ENCODE measurements around the gene CLIC4. TPM values are rescaled to one million over a fixed set of nuclear protein-coding genes. Genes with fewer than 3 reads are reported as not detected.
A peak's percentile ranks its signal among the peaks of the same experiment; 100 is the strongest.
"Not testable (repeated sequence)": the region's sequence is repeated elsewhere in the genome, so short reads cannot be mapped to it uniquely, and the experiment has no call there.

CLIC4 gene
- total RNA-seq, 2 donors from 2014 or later, result 16.2 to 30.0 TPM

DNA sequence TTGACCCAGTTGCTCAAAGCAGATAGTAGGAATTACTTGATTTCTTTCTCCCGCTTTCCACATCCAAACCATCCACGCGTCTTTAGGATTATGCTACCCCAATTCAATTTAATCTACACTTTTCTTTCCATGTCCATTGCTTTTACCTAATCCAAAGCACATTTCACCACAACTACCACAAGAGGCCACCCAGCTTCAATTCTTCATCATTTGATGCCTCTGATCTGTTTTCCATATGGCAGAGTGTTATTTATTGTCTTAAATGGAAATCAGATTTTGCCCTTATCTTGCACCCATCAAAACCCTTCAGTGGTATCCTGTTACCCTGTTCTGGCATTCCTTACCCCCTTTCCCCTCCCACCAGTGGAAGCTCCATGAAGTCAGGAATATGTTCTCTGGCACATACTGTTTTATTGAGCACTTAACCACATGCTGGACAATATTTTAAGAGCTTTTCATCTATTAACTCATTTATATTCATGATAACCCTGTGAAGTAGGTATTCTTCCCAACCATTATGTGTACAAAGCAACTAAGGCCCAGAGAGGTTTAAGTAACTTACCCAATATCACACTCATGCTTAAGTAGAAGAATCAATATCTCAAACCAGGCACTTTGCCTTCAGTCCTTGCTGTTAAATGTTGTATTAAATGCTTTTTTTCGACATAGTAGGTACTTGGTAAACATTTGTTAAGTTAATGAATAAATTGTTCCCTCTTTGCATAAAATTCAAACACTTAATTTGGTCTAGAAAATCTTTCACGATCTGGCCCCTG lies 34.6 kb downstream of the CLIC4 start:
- Mint-ChIP-seq H3K9me3 (no peaks in the 10 kb centered on the region), H3K27ac (no peak overlapping the region), H3K36me3 (no peaks in the 10 kb centered on the region)
- no peak for DNase-seq (ENCODE audit: low spot score in 2 of 2)
- no peak for ATAC-seq

DNA sequence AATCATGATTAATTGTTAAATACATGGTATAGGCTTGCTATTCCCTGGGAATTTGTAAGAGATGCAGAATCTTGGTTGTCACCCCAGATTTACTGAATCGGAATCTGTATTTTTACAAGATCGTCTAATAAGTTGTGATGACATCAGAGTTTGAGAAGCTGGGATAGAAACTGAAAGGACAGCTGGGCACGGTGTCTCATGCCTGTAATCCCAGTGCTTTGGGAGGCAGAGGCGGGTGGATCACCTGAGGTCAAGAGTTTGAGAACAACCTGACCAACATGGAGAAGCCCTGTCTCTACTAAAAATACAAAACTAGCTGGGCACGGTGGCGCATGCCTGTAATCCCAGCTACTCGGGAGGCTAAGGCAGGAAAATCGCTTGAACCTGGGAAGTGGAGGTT lies 35.4 kb downstream of the CLIC4 start:
- H3K36me3 Mint-ChIP-seq; DNase-seq (ENCODE audit: low spot score in 2 of 2); H3K9me3 Mint-ChIP-seq; ATAC-seq: not testable (repeated sequence)
- peak overlapping the region in 1 of 2 donors; percentile 44 for H3K27ac Mint-ChIP-seq

DNA sequence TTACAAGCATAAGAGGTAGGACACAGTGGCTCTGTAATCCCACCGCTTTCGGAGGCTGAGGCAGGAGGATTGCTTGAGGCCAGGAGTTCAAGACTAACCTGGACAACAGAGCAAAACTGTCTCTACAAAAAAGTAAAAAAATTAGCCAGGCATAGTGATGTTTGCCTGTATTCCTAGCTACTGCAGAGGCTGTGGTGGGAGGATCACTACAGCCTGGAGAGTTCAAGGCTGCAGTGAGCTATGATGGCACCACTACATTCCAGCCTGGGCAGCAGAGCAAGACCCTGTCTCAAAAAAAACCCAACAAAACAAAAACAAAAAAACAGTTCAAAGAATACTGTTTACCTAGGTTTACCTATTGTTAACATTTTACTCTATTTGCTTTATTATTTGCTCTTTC lies 37.4 kb downstream of the CLIC4 start:
- DNase-seq (ENCODE audit: low spot score in 2 of 2), result no peak
- H3K27ac Mint-ChIP-seq, result no peak overlapping the region
- ATAC-seq, result no peak
- H3K9me3 Mint-ChIP-seq, result no peaks in the 10 kb centered on the region
- H3K36me3 Mint-ChIP-seq, result no peaks in the 10 kb centered on the region

DNA sequence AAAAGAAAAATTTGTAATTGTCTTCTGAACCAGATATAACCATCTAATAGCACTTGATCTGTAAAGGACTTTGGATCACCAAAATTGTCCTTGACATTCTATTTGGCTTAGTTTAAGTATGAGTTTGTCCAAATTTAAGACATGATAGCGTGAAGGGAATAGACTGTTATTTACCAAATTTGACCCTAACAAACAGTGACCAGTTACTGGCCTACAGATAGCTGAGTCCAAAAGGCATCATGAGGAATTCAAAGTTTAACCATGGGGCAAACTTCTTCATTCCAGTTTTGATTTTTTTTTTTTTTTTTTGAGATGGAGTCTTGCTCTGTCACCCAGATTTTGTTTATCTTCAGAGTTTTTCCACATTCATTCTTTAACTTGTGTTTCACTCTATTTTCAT lies 38.5 kb downstream of the CLIC4 start:
- Mint-ChIP-seq H3K9me3 (no peaks in the 10 kb centered on the region), H3K36me3 (no peaks in the 10 kb centered on the region), H3K27ac (no peak overlapping the region)
- ATAC-seq (no peak), DNase-seq (ENCODE audit: low spot score in 2 of 2) (no peak)

DNA sequence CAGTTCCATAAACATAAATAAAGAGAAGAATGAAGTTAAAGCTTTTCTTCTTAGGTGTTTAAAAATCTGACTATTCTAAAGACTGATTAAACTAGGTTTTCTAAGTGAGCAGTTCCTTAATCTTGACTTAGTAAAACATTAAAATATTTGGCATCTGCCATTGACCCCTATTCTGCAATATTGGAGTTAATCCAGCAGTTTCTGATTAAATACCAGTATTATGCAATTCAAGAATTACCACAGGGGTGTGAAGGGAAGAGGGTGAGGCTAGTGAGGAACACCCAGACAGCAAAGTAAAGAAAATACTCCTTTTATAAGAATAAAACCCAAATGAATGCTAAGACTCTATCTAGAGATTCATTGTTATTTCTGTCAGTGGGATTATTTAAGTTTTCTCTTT lies 40.9 kb downstream of the CLIC4 start:
- ATAC-seq (no peak), DNase-seq (ENCODE audit: low spot score in 2 of 2) (no peak)
- Mint-ChIP-seq H3K27ac (no peak overlapping the region), H3K36me3 (no peaks in the 10 kb centered on the region), H3K9me3 (no peaks in the 10 kb centered on the region)

DNA sequence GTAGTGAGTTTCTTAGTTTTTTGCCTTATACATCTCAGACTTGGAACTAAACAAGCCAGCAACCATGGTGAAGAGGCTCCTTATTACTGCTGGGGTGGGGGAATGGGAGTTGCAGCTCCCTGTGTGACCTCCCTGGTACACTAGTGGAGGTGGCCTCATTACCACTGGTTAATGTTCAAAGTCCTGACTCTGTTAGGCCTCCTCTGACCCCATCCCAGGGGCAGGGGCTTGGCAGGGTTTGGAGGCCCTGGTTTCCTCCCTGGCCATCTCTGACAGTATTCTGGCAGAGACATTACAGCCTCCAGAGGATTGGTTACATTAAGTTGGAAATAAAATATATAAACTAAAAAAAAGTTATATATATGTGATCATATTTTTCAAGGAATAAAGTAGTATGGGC lies 45.2 kb downstream of the CLIC4 start:
- Mint-ChIP-seq H3K27ac (no peak overlapping the region), H3K36me3 (no peaks in the 10 kb centered on the region), H3K9me3 (no peaks in the 10 kb centered on the region)
- ATAC-seq (no peak), DNase-seq (ENCODE audit: low spot score in 2 of 2) (no peak)

DNA sequence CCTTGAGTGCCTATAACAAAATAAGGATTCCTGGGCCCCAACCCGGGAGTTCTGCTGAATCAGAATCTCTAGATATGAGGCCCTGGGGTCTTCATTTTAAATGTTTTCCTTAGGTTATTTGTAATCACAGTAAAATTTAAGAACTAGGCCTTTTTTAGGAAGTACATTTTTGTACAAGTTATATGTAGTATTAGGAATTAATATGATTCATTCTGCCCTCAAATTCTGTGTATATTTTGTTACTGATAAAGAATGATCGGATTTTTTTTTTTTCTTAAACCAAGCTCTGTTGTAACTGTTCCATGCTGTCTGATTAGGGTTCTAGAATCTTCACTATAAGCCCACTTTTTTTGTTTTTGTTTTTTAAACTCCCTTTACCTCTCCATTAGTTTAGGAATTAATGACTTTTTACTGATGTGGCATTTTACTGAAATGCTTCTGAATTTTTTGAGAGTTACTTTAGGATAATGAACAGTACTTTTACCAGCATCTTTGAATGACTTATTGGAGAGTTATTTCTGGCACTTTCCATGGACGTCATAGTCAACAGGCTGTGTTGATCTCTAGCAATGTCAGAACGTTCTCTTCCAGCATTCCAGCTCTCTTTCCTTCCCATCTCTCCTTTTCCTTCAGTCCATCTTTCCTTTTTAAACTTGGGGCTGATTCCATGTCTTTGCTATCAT lies 48.3 kb downstream of the CLIC4 start:
- ATAC-seq (no peak), DNase-seq (ENCODE audit: low spot score in 2 of 2) (no peak)
- no peak overlapping the region for H3K27ac Mint-ChIP-seq
- H3K9me3 Mint-ChIP-seq, result no peaks in the 10 kb centered on the region
- peaks cover 4 to 10% of the 10 kb centered on the region in 2 donors for H3K36me3 Mint-ChIP-seq

DNA sequence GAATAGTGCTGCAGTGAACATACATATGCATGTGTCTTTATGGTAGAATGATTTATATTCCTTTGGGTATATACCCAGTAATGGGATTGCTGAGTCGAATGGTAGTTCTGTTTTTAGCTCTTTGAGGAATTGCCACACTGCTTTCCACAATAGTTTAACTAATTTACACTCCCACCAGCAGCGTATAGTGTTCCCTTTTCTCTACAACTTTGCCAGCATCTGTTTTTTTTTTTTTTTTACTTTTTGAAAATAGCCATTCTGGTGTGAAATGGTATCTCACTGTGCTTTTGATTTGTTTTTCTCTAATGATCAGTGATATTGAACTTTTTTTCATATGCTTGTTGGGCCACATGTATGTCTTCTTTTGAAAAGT lies 48.9 kb downstream of the CLIC4 start:
- DNase-seq (ENCODE audit: low spot score in 2 of 2); ATAC-seq; H3K27ac Mint-ChIP-seq; H3K9me3 Mint-ChIP-seq: not testable (repeated sequence)
- H3K36me3 Mint-ChIP-seq, result peaks cover 6 to 15% of the 10 kb centered on the region in 2 donors

DNA sequence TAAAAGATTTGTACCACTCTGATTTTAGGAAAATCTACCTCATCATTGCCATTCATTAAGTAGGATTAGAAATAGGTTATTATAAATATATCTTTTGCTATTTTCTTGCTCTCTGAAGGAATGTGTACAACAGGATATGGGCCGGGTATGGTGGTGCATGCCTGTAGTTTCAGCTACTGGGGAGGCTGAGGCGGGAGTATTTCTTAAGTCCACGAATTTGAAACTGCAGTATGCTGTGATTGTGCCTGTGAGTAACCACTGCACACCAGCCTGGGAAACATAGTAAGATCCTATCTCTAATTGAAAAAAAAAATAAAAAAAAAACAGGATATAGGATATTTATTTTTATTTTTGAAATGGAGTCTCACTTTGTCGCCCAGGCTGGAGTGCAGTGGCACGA lies 50.0 kb downstream of the CLIC4 start:
- no peak overlapping the region for H3K27ac Mint-ChIP-seq
- DNase-seq (ENCODE audit: low spot score in 2 of 2) (no peak), ATAC-seq (no peak)
- no peaks in the 10 kb centered on the region for H3K9me3 Mint-ChIP-seq
- peaks cover 6 to 16% of the 10 kb centered on the region in 2 donors for H3K36me3 Mint-ChIP-seq

DNA sequence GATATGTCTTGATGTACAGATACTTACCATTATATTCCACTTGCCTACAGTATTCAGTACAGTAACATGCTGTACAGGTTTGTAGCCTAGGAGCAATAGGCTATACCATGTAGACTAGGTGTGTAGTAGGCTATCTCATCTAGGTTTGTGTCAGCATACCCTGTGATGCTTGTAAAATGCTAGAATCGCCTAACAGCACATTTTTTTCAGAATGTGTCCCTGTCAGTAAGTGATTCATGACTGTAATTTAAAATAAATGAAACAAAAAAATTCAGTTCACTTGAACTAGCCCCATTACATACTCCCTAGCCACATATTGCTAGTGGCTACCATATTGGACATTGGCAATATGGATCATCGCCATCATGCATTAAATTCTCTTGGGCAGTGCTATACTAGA lies 51.3 kb downstream of the CLIC4 start:
- H3K27ac Mint-ChIP-seq, result no peak overlapping the region
- peaks cover 6 to 16% of the 10 kb centered on the region in 2 donors for H3K36me3 Mint-ChIP-seq
- H3K9me3 Mint-ChIP-seq, result no peaks in the 10 kb centered on the region
- DNase-seq (ENCODE audit: low spot score in 2 of 2) (no peak), ATAC-seq (no peak)

DNA sequence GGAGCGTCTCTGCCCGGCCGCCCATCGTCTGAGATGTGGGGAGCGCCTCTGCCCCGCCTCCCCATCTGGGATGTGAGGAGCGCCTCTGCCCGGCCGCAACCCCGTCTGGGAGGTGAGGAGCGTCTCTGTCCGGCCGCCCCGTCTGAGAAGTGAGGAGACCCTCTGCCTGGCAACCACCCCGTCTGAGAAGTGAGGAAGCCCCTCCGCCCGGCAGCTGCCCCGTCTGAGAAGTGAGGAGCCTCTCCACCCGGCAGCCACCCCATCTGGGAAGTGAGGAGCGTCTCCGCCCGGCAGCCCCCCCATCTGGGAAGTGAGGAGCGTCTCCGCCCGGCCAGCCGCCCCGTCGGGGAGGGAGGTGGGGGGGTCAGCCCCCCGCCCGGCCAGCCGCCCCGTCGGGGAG lies 54.0 kb downstream of the CLIC4 start:
- ATAC-seq; H3K27ac Mint-ChIP-seq; H3K9me3 Mint-ChIP-seq; DNase-seq (ENCODE audit: low spot score in 2 of 2): not testable (repeated sequence)
- peaks cover 6 to 16% of the 10 kb centered on the region in 2 donors for H3K36me3 Mint-ChIP-seq

DNA sequence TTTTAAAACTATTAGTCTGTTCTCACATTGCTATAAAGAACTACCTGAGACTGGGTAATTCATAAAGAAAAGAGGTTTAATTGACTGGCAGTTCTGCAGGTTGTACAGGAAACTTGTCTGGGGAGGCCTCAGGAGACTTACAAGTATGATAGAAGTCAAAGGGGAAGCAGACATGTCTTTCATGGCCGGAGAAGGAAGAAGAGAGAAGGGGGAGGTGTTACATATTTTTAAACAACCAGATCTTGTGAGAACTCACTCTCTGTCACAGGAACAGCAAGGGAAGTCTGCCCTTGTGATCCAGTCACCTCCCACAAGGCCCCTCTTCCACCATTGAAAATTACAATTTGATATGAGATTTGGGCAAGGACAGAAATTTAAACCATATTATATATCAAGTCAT lies 55.9 kb downstream of the CLIC4 start:
- no peak for ATAC-seq
- Mint-ChIP-seq H3K27ac (no peak overlapping the region), H3K36me3 (peaks cover 6 to 16% of the 10 kb centered on the region in 2 donors), H3K9me3 (no peaks in the 10 kb centered on the region)
- DNase-seq (ENCODE audit: low spot score in 2 of 2), result no peak

DNA sequence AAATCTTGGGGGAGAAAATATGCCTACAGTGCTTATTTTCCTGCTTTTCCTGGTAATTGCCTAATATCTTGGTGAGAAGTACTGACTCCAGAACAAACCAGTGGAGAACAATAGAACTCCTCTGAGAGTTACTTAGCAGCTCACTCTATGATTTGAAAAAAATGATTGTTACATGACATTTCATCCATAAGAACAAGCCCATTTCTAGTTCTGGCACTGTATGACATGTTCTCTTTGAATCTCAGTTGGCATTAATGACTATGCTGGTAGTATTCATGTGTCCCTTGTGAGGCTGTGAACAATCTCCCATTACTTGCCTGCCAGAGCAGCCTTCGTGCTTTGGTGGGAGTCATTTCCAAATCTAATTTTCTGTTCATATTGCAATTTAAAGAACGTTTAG lies 58.0 kb downstream of the CLIC4 start:
- H3K9me3 Mint-ChIP-seq, result no peaks in the 10 kb centered on the region
- ATAC-seq, result no peak
- H3K27ac Mint-ChIP-seq, result no peak overlapping the region
- no peak for DNase-seq (ENCODE audit: low spot score in 2 of 2)
- peaks cover 6 to 10% of the 10 kb centered on the region in 2 donors for H3K36me3 Mint-ChIP-seq

DNA sequence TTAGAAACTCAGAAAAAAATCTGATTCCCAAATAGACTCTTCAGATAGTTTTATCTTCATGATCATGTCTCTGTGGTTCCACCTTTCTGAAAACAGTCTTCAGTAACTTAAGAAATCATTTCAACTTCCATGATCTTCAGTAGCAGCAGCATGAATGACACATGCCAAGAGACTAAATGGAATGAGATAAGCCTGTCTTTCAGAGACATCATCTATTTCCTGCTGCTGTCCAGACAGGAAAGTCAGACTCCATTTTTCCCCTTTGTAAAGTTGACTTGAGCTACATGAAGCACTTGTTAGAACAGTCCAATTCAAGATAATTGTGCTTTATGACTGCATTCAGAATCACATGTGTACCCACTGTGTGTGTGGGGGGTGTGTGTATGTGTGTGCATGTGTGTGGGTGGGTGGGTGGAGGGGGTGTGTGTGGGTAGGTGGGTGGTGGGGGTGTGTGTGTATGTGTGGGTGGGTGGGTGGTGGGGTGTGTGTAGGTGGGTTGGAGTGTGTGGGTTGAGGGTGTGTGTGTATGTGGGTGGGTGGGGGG lies 58.8 kb downstream of the CLIC4 start:
- ATAC-seq (no peak), DNase-seq (ENCODE audit: low spot score in 2 of 2) (no peak)
- H3K9me3 Mint-ChIP-seq, result no peaks in the 10 kb centered on the region
- peaks cover 0 to 2% of the 10 kb centered on the region in 2 donors for H3K36me3 Mint-ChIP-seq
- H3K27ac Mint-ChIP-seq, result no peak overlapping the region

DNA sequence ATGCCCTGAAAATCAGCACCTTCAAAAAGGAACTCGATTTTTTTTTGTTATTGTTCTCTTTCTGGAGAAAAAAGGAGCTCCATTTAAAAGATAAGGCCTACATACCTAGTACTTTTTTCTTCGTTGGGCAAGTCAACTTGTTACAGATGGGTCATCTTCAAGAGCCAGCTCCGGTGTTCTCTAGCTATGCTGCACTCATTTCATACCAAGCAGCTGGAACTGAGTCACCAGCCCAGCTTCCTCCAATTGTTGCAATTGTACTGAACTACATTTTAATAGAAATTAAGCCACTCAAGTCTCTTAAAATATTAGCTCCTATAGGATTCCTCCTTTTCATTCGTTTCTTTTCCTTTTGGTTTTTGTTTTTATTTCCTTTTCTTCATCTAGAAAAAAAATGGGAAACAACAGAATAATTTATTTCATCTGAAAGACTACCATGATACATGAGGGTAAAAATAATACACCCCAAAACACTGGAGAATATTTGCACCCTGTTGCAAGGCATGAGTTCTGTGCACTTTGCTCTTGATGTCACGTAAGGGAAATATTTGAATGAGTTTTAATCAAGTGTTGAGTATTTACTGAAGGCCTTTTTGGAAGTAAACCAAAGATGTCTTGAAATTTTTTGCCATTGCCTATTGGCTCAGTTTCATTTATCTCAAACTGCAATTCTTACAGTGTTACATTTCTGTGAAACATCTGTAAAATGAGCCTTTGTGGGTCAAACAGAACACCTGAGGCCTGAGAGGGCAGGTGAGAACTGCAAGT lies 60.5 kb downstream of the CLIC4 start:
- ATAC-seq (no peak), DNase-seq (ENCODE audit: low spot score in 2 of 2) (no peak)
- Mint-ChIP-seq H3K9me3 (no peaks in the 10 kb centered on the region), H3K36me3 (no peaks in the 10 kb centered on the region), H3K27ac (no peak overlapping the region)

DNA sequence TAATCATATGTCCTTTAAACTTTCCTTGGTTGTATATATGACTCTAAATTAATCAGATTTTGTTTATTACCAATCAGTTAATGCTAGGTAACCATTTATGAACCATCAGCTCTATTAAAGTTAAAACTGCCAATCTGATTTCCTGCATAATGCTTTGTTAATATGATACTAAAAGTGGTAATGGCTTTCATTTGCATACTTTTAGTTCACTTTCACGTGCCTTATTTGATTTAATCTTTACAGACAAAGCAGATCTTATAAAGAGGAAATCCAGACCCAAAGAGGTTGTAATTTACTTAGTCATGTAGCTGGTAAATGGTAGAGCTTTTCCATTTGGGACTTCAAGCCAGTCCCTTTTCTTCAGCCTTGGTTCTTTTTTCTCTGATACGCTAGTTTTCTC lies 61.3 kb downstream of the CLIC4 start:
- Mint-ChIP-seq H3K36me3 (no peaks in the 10 kb centered on the region), H3K9me3 (no peaks in the 10 kb centered on the region)
- no peak for ATAC-seq

DNA sequence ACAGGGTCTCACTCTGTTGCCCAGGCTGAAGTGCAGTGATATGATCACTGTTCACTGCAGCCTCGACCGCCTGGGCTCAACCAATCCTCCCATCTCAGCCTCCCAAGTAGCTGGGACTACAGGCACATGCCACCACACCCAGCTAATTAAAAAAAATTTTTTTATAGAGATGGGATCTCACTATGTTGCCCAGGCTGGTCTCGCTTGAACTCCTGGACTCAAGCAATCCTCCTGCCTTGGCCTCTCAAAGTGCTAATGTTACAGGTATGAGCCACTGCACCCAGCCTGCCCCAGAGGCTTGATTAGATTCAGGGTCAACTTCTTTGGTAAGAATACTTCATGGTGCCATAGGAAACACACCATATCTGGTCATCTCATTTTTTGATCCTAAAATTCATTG lies 66.2 kb downstream of the CLIC4 start:
- not testable (repeated sequence) for H3K9me3 Mint-ChIP-seq; H3K27ac Mint-ChIP-seq; H3K36me3 Mint-ChIP-seq; DNase-seq (ENCODE audit: low spot score in 2 of 2); ATAC-seq

More for the DNA sequence above, 61.3 kb downstream of the CLIC4 start:
- DNase-seq (ENCODE audit: low spot score in 2 of 2), result no peak
- H3K27ac Mint-ChIP-seq, result no peak overlapping the region

Data from activated naive CD4-positive, alpha-beta T cell treated with anti-CD3 and anti-CD28 coated beads, Interleukin-2, amount 50 U/mL, for 72 hours (primary cell).